Fibroblast of lung (primary cell): Measurements from ENCODE around the gene RAB13.

Experiments used
- CTCF ChIP-seq, 2 donors: IDR thresholded peaks in 1 of 2; conservative IDR thresholded peaks in 1 of 2; 1 replicate in 1 of 2; 2 replicates in 1 of 2; pipeline ENCODE4 v1.5.1; 2011 to 2012; ENCODE audit warnings: low read length in 2 of 2, control low read depth in 1 of 2, inconsistent platforms in 1 of 2, low read depth in 1 of 2, mild to moderate bottlenecking in 1 of 2
- EZH2 ChIP-seq: IDR thresholded peaks from 2 replicates; pipeline ENCODE4 v1.5.1; 2012; ENCODE audit warnings: low read length, control low read depth, mild to moderate bottlenecking; ENCODE audit errors: missing control alignments

GRCh38 chr1:153995202-153995601 lies 9.1 kb upstream of the RAB13 start:
- TF ChIP-seq CTCF (conservative IDR thresholded peaks at IDR 0.05 in 1 of 2, IDR thresholded peaks at IDR 0.05 in 1 of 2; ENCODE audit: low read depth in 1 of 2, low read length in 2 of 2) = no peak
- TF ChIP-seq EZH2 = no peak
